GM12872 (cell line): ENCODE results near the gene PPFIBP2.

Source experiments
- CTCF ChIP-seq: IDR thresholded peaks from 3 replicates; pipeline ENCODE4 v1.5.1; 2011; ENCODE audit warnings: low read depth, mild to moderate bottlenecking, low read length, moderate library complexity; ENCODE audit not compliant: insufficient read depth

The PPFIBP2 gene

DNA sequence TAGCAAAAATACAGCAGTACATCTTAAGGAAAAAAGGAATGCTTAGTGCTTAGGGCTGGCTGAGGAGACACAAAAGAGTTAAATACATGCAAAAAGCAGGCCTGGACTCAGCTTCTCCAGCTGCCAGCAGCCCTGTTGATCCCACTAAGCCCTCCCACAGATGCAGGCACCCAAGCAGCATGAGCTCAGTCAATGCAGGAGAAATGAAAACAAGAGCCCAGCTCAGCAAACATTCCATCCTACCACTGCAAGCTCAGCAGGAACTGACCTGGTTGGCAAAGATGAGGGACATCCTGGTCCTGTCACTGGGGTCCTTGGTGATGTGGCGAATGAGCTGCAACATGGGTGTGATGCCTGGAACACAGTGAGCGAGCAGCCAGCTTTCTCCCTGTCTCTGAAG lies 153.7 kb downstream of the PPFIBP2 start:
- TF ChIP-seq CTCF, result no peak

DNA sequence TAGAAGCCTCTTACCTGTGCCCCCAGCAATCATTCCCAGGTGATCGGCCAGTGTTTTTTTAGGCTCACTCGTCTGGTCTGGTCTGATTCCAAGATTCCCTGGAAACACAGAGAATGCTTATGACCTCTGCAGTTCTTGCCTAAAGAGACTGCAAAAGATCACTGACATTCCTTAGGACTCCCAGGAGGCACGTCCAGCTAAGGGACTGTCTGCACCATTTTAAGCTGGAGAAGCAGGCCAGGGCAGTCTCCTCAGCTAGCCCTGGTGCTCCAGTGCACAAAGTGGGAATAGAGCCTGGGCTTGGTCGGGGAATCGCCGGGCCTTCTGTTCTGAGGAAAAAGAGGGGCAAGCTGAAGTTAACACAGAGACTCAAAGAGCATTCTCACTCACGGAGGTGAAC lies 154.7 kb downstream of the PPFIBP2 start:
- TF ChIP-seq CTCF, result no peak

DNA sequence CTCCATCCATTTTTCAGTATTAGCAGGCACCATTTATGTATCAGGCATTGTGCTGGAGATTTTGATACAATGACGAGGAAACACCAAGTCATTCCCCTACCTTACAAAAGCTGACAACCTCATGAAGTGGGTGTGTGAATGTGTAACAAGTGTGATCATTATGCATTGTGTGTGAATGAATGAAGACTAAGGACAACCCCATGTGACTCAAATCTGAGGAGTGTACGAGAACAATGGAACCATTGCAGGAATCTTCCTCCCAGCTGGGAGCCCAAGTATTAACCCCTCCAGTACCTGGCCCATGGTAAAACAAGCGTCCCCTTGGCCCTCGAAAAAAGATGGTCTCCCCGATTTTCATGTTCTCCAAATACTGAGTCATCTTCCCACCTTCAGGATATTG lies 155.1 kb downstream of the PPFIBP2 start:
- TF ChIP-seq CTCF, result no peak

- no peak for TF ChIP-seq CTCF
Observed at GRCh38 chr11:7670641-7671040, 156.8 kb downstream of the PPFIBP2 start.

- no peak for TF ChIP-seq CTCF
Observed at GRCh38 chr11:7671347-7672215, 157.8 kb downstream of the PPFIBP2 start.

GRCh38 chr11:7672276-7672959 lies 158.6 kb downstream of the PPFIBP2 start:
- TF ChIP-seq CTCF, result no peak

DNA sequence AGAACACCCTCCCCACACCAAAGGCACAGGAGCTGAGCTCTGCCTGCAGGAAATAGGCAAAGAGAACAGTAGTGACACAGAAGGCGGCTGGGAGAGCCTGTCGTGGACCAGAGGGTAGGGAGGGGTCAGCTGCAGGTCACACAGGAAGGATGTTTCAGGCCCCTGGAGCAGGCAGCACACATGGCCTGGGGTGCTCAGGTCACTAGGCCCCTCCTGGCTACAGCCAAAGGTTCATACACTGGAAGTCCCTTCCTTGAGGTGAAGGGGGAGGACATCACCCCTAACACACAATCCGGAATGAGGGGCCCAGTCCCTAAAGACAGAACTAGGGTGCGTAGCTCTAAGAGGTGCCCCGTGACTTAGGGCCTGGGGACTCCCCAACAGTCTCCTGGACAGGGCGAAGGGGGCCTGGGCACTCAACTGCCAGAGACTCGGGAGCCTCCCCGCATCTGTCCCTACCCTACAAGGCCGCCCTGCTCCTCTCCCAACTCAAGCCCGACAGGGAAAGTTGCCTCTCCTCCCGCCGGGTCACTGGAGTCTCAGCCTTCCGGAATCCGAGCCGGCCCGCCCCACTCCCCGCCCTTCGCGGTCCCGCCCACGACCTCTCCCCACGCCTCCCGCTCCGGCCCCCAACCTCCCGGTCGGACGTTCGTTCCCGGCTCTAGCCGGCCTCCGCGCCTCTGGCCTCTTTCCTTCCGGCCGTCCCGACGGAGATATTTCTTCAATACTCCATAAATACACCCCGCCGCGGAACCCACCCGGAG lies 159.3 kb downstream of the PPFIBP2 start, which contains the start of gene CYB5R2:
CYB5R2 (minus strand) TSS at position 541 of the 764 bp plus-strand sequence. CDS start 675 bp downstream, outside the sequence.
- TF ChIP-seq CTCF, result no peak
